GM23338 (cell line): Measurements from ENCODE around the gene KCTD1. TPM values are rescaled to one million over a fixed set of nuclear protein-coding genes. Genes with fewer than 3 reads are reported as not detected.

Source experiments
- ATAC-seq: fragments of 200-7000 bp; cut with Tn5 transposase; 3 replicates; pipeline ENCODE4 v1.9.1; 2020
- DNase-seq: peaks from one replicate; pipeline ENCODE4 v3.0.0-alpha.2; 2015; ENCODE audit warnings: low spot score
- H2AFZ ChIP-seq: fragments of 200-600 bp; sonication (generic); 2 replicates; pipeline ENCODE4 v1.8.0; 2016; ENCODE audit warnings: antibody characterized with exemption, mild to moderate bottlenecking, moderate library complexity
- H3F3A ChIP-seq: fragments of 200-600 bp; sonication (generic); replicated peaks from 2 replicates; pipeline ENCODE4 v1.8.0; 2017; ENCODE audit warnings: antibody characterized with exemption, mixed run types, low read depth
- H3K27ac ChIP-seq: fragments of 200-600 bp; sonication (generic); 2 replicates; pipeline ENCODE4 v1.6.1; 2016; ENCODE audit warnings: low read depth
- H3K27me3 ChIP-seq: fragments of 200-600 bp; sonication (generic); 2 replicates; pipeline ENCODE4 v1.8.0; 2016; ENCODE audit warnings: mild to moderate bottlenecking, mixed run types, moderate library complexity; ENCODE audit not compliant: insufficient read depth
- H3K36me3 ChIP-seq: fragments of 200-600 bp; sonication (generic); 2 replicates; pipeline ENCODE4 v1.8.0; 2016; ENCODE audit warnings: mild to moderate bottlenecking; ENCODE audit not compliant: insufficient read depth
- H3K4me1 ChIP-seq: fragments of 200-600 bp; sonication (generic); 2 replicates; pipeline ENCODE4 v1.8.0; 2016; ENCODE audit warnings: mild to moderate bottlenecking, moderate library complexity; ENCODE audit not compliant: insufficient read depth
- H3K4me2 ChIP-seq: fragments of 200-600 bp; sonication (generic); 2 replicates; pipeline ENCODE4 v1.7.1; 2017; ENCODE audit warnings: mixed run types
- H3K4me3 ChIP-seq: fragments of 200-600 bp; sonication (generic); 2 replicates; pipeline ENCODE4 v1.6.1; 2016; ENCODE audit warnings: mixed run types
- H3K79me2 ChIP-seq: fragments of 200-600 bp; sonication (generic); replicated peaks from 2 replicates; pipeline ENCODE4 v1.8.0; 2017; ENCODE audit warnings: mild to moderate bottlenecking; ENCODE audit not compliant: insufficient read depth
- H3K9me2 ChIP-seq: fragments of 200-600 bp; sonication (generic); 2 replicates; pipeline ENCODE4 v1.8.0; 2017; ENCODE audit not compliant: insufficient read depth
- H4K20me1 ChIP-seq: fragments of 200-600 bp; sonication (generic); replicated peaks from 2 replicates; pipeline ENCODE4 v1.8.0; 2017; ENCODE audit warnings: mild to moderate bottlenecking; ENCODE audit not compliant: insufficient read depth
- H3K27ac Mint-ChIP-seq: 2 replicates; pipeline ENCODE4 v1.8.0; 2020; ENCODE audit warnings: inconsistent platforms, mild to moderate bottlenecking, moderate library complexity, mixed read lengths
- H3K27me3 Mint-ChIP-seq: 3 replicates; pipeline ENCODE4 v1.8.0; 2022; ENCODE audit warnings: low read depth, mild to moderate bottlenecking, moderate library complexity, mixed read lengths, inconsistent platforms; ENCODE audit not compliant: insufficient read depth, poor library complexity
- H3K36me3 Mint-ChIP-seq: 3 replicates; pipeline ENCODE4 v1.8.0; 2021; ENCODE audit warnings: low read depth, mild to moderate bottlenecking, inconsistent platforms, moderate library complexity, mixed read lengths
- H3K4me1 Mint-ChIP-seq: 3 replicates; pipeline ENCODE4 v1.8.0; 2020; ENCODE audit warnings: mild to moderate bottlenecking, inconsistent platforms, mixed read lengths
- H3K4me3 Mint-ChIP-seq: 3 replicates; pipeline ENCODE4 v1.8.0; 2021; ENCODE audit warnings: moderate library complexity, mild to moderate bottlenecking, inconsistent platforms, mixed read lengths
- H3K9me3 Mint-ChIP-seq: 3 replicates; pipeline ENCODE4 v1.8.0; 2020; ENCODE audit warnings: moderate library complexity, mild to moderate bottlenecking, inconsistent platforms, mixed read lengths
- CREB1 ChIP-seq: fragments of 250-450 bp; sonication (Bioruptor Pico); IDR thresholded peaks from 2 replicates; pipeline ENCODE4 v1.5.0; 2020; ENCODE audit warnings: low read depth, mild to moderate bottlenecking, moderate library complexity
- EZH2 ChIP-seq: fragments of 200-600 bp; sonication (generic); IDR thresholded peaks from one replicate; pipeline ENCODE4 v1.8.0; 2017; ENCODE audit warnings: antibody characterized with exemption, mild to moderate bottlenecking, low read depth; ENCODE audit not compliant: unreplicated experiment
- EZH2phosphoT487 ChIP-seq: fragments of 200-600 bp; sonication (generic); IDR thresholded peaks from one replicate; pipeline ENCODE4 v1.8.1; 2018; ENCODE audit warnings: antibody characterized with exemption; ENCODE audit not compliant: unreplicated experiment
- JUNB ChIP-seq: IDR thresholded peaks from one replicate; pipeline ENCODE4 v1.6.1; 2016; ENCODE audit warnings: antibody characterized with exemption; ENCODE audit not compliant: unreplicated experiment
- NANOG ChIP-seq: IDR thresholded peaks from 2 replicates; pipeline ENCODE4 v1.6.1; 2016; ENCODE audit warnings: antibody characterized with exemption, borderline replicate concordance
- POLR2AphosphoS5 ChIP-seq: IDR thresholded peaks from 2 replicates; pipeline ENCODE4 v1.6.1; 2016; ENCODE audit warnings: antibody characterized with exemption, low read depth
- REST ChIP-seq: IDR thresholded peaks from one replicate; pipeline ENCODE4 v1.6.1; 2018; ENCODE audit warnings: antibody characterized with exemption; ENCODE audit not compliant: unreplicated experiment
- STAT1 ChIP-seq: IDR thresholded peaks from one replicate; pipeline ENCODE4 v1.6.1; 2016; ENCODE audit warnings: antibody characterized with exemption; ENCODE audit not compliant: unreplicated experiment
- ZNF114 ChIP-seq: fragments of 250-450 bp; sonication (Bioruptor Pico); IDR thresholded peaks from 2 replicates; pipeline ENCODE4 v1.5.0; 2020; ENCODE audit warnings: mild to moderate bottlenecking, moderate library complexity
- ZNF331 ChIP-seq: fragments of 250-450 bp; sonication (Bioruptor Pico); IDR thresholded peaks from 2 replicates; pipeline ENCODE4 v1.5.0; 2020; ENCODE audit warnings: low read depth, mild to moderate bottlenecking, moderate library complexity
- polyA plus RNA-seq: library from polyadenylated mRNA; unstranded; fragments of >200 nt; fragmentation: Nextera tagmentation; extraction: Ambion mirVana; gene quantifications from 2 replicates; pipeline ENCODE4 v1.2.1, GENCODE V29; 2016
- total RNA-seq: library from RNA; depleted of rRNA; stranded (reverse); fragments of >200 nt; shearing (Covaris generic); gene quantifications from 2 replicates; pipeline ENCODE4 v1.2.3, GENCODE V29; 2014
- TF ChIP-seq, protein P1 (sequence below), 2 experiments: fragments of 200-600 bp in 1 of 2; sonication (generic) in 1 of 2; conservative IDR thresholded peaks; 2 replicates each; pipeline versions ENCODE4 v1.5.1 to v1.6.1; 2016 to 2017; ENCODE audit warnings: antibody characterized with exemption in 2 of 2, low read depth in 2 of 2, mild to moderate bottlenecking in 2 of 2, moderate library complexity in 1 of 2
- TF ChIP-seq, protein P2 (sequence below): IDR thresholded peaks from 2 replicates; pipeline ENCODE4 v1.6.1; 2016; ENCODE audit warnings: antibody characterized with exemption
- TF ChIP-seq, protein P3 (sequence below): fragments of 250-450 bp; sonication (Bioruptor Pico); IDR thresholded peaks from 2 replicates; pipeline ENCODE4 v1.5.0; 2020; ENCODE audit warnings: mild to moderate bottlenecking, moderate library complexity

The KCTD1 gene
- total and polyA plus RNA-seq, 2 experiments from 2014 or later: 7.1 to 20.5 TPM

DNA sequence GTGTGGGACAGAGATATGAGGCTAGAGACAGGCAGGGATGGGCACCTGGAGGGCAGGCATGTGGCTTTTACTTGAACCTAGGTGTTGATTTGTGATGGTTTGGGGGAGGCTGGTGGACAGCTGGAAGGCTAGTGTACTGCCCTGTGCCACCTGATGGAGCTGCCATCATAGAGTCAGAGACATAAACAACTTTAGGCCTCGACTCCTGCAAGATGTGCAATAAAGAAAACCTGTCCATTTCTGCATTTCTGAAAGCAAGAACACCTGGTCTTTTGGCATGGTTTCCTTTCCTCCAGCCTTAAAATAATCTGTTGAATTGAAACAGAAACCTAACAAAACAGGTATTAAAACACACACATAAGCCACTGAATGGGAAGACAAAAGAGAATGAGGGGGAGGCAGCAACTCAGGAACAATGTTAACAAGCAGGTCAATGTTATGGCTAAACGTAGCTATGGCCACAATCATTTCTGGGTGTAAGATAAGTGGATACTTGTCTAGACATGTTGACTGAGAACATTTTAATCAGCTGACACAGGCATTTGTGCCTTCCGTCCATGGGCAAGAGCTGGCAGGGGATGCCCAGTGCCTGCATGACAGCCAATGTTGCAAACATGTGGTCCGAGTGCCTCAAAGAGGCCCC, 87.8 kb downstream of the KCTD1 start:
- no peak overlapping the region for H3K4me3 ChIP-seq
- no peak for DNase-seq
- H3K4me1 Mint-ChIP-seq: peaks cover 22% of the 10 kb centered on the region
- H3K36me3 ChIP-seq: no peaks in the 10 kb centered on the region
- no peaks in the 10 kb centered on the region for H3F3A ChIP-seq
- no peak overlapping the region for H3K27ac ChIP-seq
- H2AFZ ChIP-seq: no peak overlapping the region
- H3K27me3 Mint-ChIP-seq: peaks cover 16% of the 10 kb centered on the region
- no peak for ATAC-seq
- TF ChIP-seq JUNB (no peak), ZNF331 (CRISPR knock-in tag) (no peak), EZH2 (no peak), ZNF114 (no peak), EZH2phosphoT487 (no peak), CREB1 (CRISPR knock-in tag) (no peak), NANOG (no peak), POLR2AphosphoS5 (no peak), REST (no peak), STAT1 (no peak)
- TF ChIP-seq, protein P1, sequence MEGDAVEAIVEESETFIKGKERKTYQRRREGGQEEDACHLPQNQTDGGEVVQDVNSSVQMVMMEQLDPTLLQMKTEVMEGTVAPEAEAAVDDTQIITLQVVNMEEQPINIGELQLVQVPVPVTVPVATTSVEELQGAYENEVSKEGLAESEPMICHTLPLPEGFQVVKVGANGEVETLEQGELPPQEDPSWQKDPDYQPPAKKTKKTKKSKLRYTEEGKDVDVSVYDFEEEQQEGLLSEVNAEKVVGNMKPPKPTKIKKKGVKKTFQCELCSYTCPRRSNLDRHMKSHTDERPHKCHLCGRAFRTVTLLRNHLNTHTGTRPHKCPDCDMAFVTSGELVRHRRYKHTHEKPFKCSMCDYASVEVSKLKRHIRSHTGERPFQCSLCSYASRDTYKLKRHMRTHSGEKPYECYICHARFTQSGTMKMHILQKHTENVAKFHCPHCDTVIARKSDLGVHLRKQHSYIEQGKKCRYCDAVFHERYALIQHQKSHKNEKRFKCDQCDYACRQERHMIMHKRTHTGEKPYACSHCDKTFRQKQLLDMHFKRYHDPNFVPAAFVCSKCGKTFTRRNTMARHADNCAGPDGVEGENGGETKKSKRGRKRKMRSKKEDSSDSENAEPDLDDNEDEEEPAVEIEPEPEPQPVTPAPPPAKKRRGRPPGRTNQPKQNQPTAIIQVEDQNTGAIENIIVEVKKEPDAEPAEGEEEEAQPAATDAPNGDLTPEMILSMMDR (conservative IDR thresholded peaks at IDR 0.05; ENCODE audit: low read depth in 2 of 2): no peak
- TF ChIP-seq, protein P2, sequence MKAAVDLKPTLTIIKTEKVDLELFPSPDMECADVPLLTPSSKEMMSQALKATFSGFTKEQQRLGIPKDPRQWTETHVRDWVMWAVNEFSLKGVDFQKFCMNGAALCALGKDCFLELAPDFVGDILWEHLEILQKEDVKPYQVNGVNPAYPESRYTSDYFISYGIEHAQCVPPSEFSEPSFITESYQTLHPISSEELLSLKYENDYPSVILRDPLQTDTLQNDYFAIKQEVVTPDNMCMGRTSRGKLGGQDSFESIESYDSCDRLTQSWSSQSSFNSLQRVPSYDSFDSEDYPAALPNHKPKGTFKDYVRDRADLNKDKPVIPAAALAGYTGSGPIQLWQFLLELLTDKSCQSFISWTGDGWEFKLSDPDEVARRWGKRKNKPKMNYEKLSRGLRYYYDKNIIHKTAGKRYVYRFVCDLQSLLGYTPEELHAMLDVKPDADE: no peak
- TF ChIP-seq, protein P3, sequence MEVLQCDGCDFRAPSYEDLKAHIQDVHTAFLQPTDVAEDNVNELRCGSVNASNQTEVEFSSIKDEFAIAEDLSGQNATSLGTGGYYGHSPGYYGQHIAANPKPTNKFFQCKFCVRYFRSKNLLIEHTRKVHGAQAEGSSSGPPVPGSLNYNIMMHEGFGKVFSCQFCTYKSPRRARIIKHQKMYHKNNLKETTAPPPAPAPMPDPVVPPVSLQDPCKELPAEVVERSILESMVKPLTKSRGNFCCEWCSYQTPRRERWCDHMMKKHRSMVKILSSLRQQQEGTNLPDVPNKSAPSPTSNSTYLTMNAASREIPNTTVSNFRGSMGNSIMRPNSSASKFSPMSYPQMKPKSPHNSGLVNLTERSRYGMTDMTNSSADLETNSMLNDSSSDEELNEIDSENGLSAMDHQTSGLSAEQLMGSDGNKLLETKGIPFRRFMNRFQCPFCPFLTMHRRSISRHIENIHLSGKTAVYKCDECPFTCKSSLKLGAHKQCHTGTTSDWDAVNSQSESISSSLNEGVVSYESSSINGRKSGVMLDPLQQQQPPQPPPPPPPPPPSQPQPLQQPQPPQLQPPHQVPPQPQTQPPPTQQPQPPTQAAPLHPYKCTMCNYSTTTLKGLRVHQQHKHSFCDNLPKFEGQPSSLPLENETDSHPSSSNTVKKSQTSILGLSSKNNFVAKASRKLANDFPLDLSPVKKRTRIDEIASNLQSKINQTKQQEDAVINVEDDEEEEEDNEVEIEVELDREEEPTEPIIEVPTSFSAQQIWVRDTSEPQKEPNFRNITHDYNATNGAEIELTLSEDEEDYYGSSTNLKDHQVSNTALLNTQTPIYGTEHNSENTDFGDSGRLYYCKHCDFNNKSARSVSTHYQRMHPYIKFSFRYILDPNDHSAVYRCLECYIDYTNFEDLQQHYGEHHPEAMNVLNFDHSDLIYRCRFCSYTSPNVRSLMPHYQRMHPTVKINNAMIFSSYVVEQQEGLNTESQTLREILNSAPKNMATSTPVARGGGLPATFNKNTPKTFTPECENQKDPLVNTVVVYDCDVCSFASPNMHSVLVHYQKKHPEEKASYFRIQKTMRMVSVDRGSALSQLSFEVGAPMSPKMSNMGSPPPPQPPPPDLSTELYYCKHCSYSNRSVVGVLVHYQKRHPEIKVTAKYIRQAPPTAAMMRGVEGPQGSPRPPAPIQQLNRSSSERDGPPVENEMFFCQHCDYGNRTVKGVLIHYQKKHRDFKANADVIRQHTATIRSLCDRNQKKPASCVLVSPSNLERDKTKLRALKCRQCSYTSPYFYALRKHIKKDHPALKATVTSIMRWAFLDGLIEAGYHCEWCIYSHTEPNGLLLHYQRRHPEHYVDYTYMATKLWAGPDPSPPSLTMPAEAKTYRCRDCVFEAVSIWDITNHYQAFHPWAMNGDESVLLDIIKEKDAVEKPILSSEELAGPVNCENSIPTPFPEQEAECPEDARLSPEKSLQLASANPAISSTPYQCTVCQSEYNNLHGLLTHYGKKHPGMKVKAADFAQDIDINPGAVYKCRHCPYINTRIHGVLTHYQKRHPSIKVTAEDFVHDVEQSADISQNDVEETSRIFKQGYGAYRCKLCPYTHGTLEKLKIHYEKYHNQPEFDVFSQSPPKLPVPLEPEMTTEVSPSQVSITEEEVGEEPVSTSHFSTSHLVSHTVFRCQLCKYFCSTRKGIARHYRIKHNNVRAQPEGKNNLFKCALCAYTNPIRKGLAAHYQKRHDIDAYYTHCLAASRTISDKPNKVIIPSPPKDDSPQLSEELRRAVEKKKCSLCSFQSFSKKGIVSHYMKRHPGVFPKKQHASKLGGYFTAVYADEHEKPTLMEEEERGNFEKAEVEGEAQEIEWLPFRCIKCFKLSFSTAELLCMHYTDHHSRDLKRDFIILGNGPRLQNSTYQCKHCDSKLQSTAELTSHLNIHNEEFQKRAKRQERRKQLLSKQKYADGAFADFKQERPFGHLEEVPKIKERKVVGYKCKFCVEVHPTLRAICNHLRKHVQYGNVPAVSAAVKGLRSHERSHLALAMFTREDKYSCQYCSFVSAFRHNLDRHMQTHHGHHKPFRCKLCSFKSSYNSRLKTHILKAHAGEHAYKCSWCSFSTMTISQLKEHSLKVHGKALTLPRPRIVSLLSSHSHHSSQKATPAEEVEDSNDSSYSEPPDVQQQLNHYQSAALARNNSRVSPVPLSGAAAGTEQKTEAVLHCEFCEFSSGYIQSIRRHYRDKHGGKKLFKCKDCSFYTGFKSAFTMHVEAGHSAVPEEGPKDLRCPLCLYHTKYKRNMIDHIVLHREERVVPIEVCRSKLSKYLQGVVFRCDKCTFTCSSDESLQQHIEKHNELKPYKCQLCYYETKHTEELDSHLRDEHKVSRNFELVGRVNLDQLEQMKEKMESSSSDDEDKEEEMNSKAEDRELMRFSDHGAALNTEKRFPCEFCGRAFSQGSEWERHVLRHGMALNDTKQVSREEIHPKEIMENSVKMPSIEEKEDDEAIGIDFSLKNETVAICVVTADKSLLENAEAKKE (CRISPR knock-in tag): no peak
- no peaks in the 10 kb centered on the region for H3K9me2 ChIP-seq
- H3K79me2 ChIP-seq: no peaks in the 10 kb centered on the region
- H3K27ac Mint-ChIP-seq: no peak overlapping the region
- H3K9me3 Mint-ChIP-seq: no peaks in the 10 kb centered on the region
- H3K36me3 Mint-ChIP-seq: peaks cover 5% of the 10 kb centered on the region; the same call in 1 of the 3 replicates
- no peaks in the 10 kb centered on the region for H3K27me3 ChIP-seq
- H3K4me2 ChIP-seq: no peak overlapping the region
- no peaks in the 10 kb centered on the region for H4K20me1 ChIP-seq
- H3K4me3 Mint-ChIP-seq: no peak overlapping the region
- peaks cover 15% of the 10 kb centered on the region for H3K4me1 ChIP-seq
